Activated CD4-positive, alpha-beta T cell treated with anti-CD3 and anti-CD28 coated beads for 1 hour (primary cell): ENCODE data around the gene MFAP4.

Experiments
- DNase-seq: peaks from one replicate; pipeline ENCODE4 v3.0.0-alpha.2; 2020

MFAP4 gene

DNA sequence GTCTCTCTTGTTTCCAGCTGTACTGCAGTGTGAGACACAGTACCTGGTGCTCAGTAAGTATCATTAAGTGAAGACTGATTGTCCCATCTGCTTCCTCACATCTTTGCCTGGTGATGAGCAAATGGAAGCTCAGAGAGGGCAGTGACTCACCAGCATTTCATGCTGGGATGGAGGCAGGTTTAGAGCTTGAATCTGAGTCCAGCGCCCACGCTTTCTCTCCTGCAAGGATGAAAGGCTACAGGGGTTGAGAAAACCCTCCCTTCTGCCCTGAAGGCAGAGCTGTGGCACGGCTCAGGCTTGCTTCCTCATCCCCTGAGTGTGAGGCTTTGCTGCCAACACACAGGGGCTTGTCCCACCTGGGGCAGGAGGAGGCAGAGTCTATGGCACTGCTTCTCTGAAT, 22.5 kb upstream of the MFAP4 start:
- DNase-seq = no peak

DNA sequence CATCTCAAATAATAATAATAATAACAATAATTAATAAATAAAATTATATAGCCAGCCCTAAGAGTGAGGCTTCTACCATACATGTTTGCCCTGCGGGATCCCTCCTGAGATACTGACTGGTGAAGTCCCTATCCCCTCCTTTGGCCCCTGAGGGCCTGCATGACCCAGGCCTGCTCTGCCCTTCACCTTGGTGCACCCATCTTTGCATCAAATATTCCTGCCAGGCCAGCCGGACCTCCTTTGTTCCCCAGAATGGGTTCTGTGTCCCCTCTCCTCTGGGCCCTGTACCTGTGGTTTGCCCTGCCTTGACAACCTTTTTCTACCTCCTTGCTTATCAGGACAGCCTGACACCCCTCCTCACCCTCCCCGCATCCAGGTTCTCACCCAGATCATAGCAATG, 22.1 kb upstream of the MFAP4 start:
- no peak for DNase-seq

DNA sequence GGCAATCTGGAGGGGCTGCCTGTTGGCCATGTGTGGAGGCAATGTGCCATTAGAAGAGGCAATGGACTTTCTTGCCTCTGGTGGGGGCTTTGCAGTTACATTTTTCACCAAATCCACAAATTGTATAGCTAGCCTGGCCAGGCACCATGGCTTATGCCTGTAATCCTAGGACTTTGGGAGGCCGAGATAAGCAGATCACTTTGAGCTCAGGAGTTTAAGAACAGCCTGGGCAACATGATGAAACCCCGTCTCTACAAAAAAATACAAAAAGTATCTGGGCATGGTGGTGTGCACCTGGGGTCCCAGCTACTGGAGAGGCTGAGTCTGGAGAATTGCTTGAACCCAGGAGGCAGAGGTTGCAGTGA, 21.3 kb upstream of the MFAP4 start:
- no peak for DNase-seq

DNA sequence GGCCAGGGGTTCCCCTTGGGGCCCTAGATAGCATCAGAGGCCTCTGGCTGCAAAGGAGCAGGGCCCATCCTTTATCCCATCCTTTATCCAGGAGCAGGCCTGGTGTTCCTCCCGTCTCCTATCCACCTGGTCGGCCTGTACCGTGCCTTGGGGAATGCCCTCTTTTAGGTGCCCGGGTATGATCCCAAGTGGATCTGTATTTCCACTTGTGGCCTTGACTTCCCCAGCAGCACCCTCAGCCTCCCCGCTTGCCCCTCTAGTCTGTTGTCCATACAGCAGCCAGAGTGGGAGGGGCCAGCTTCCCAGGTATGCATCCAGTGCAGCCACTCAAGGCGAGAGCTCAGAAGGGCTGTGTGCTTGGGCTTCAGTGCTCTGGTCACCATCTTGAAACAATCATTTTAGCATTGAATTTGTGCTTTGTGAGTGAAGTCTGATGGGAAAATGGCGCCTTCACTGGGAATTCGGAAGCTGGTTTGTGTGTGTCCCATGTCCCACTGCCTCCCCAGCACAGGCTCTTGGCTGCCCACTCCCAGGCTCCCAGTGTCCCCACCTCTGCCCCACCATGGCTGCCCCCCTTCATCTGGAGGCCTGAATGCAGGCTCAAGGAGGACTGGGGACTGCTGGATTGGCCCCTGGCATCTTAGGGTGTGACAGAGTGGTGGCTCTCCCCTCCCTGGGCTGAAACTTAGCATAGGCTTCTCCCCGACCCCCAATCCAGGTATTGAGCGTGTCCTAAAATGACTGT, 20.8 kb upstream of the MFAP4 start:
- DNase-seq = no peak

DNA sequence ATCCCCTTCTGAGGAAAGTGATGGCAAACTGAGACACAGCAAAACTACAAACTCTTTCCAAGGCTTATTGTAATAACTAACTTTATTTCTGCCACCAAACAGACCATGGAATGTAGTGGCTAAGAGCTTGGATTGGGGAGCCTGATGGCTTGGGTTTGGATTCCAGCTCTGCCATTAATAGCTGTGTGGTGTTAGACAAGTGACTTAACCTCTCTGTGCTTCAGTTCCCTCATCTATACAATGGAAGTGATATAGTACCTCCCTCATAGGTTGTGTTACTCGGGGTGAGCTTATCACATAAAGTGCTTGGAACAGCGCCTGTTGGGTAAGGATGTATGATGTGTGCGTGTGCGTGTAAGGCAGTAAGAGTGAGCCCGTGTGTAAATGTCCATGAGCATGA, 18.1 kb upstream of the MFAP4 start:
- DNase-seq = no peak

DNA sequence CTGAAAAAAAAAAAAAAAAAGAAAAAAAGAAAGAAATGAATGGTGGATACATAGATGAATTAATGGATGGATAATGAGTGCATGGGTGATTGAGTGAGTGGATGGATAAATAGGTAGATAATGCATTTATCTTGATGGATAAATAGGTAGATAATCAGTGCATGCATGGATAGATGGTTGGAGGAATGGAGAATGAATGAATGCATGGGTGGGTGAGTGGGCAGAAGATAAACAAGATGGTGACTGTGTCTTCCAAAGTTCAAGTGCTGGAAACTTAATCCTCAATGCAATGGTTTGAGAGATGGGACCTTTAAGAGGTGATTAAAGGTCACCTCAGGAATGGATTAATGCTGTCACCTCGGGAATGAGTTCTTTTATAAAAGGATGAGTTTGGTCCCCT, 17.3 kb upstream of the MFAP4 start:
- no peak for DNase-seq

DNA sequence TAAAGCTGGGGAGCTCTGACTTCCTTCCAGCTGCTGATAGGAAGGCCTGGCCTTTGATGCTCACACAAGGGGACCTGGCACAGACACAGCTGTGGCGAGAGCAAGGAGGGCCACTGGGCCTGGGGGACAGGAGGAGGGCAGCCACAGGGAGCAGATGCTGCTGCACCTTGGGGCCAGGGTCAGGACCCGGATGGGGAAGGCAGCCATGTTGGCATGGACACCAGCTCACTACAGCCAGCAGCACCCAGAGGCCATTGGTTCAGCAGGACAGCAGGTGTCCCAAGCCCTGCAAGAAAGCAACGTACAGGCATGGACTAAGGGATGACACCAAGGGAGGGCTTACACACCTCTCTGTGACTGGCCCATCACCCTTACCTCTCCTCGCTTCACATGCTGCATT, 16.0 kb upstream of the MFAP4 start:
- DNase-seq = no peak

DNA sequence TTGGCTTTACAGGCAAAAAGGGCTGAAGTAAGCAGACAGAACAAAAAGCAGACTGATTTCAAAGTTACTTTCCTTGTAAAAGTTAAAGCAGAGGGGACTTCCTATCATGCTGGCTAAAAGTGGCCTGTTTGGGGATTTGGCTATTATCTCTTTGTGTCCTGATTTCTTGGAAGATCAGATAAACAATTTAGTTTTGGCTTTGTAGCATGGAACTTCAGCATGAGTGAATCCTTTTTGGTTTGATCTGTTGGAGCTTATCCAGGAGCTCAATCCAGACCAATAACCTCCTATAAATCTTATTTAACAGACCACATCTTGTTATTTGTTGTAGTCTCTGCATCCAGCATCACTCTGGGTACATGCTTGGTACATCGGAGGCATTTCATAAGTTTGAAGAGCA, 15.2 kb upstream of the MFAP4 start:
- DNase-seq = no peak

DNA sequence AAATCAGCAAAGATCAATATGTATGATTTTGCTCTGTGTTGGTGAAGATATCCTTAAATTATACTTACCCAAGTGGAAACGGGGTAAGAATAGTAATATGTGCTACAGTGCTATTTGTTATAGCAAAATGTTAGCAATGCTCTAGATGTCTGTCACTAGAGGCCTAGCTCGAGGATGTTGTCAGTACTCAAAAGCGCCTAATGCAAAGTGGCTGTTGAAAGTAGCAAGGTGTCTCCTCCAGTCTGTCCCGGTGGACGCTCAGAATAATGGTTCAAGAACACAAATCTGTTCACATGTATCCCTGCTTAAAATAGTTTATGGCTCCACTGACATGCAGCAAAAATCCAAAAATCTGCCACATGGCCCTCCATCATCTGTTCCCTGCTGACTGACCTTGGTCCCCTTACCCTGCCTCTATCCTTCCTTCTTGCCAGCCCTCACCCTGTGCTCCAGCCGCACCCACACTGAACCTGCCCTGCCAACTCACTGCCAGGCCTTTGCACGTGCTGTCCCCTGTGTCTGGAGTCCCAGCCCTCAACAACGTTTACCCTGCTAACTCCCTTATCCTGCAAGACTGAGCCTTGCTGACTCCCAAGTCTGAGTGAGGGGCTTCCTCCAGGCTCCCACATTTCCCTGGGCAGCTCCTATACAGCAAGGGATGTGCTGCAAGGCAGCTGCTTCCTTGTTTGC, 14.5 kb upstream of the MFAP4 start:
- no peak for DNase-seq

DNA sequence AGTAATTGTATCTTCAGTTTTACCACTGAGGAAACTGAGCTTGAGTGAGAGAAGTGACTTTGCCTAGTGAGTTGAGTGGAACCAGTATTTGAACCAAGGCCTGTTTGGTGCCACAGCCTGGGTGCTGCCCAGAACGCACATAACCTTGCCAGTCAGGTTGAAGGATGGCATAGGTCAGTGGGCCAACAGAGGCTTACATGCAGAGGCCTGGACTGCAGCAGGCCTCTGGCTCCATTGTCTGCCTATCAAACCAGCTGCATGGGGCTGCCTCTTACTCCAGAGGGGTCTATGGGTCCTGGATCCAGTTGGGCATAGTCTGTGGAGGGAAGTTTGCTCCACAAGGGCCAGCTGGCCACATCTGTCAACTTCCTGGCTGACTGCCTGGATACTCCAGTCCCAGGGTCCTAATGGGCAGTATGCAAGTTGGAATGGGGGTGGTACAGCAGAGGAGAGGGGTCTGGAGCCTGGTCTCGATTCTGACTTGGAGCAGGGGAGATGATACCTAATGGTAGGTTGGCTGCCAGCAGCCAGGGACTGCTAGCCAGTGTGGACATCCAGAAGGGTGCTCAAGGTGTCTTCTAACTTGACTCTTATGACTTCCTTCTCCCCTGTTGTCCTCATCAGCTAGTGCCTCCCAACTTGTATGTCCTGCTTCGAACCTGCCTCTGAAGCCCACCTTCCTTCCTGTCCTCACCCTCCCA, 12.9 kb upstream of the MFAP4 start:
- DNase-seq = no peak

DNA sequence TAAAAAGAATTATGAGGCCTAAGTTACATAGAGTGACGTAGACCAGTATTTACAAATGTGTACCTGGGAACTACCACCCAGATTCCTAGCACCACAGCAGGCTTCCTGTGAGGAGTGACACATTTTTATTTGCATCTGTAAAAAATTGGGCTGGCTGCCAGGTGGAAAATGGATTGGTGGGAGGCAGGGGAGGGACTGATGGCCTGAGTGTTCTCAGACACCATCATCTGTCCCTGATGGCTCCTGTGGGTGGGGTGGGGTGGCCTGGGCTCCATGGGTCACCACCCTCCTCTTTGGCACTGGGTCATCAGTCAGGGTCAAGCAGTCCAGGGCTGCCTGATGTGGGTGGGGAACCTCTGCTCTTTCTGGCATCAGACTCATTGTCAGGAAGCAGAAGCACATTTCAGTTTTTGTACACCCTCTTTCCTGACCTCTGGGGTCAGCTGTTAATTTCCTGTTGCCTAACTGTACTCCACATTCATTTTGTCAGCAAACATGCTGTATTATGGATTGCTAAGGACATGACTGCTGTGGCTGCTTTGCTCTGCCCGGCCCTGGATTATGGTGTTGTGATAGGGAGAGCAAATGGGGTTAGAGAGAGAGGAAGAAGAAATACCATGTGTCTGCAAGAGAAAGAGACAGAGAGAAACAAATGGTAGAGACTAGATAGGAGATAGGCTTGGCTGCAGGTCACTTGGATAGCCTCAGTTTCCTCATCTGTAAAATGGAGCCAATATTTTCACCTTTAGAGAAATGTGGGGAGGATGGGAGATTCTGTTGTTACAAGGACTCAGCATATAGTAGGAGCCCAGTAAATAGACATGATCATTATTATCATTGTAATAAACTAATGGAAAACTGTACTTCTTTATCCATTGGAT, 11.6 kb upstream of the MFAP4 start:
- DNase-seq = no peak

DNA sequence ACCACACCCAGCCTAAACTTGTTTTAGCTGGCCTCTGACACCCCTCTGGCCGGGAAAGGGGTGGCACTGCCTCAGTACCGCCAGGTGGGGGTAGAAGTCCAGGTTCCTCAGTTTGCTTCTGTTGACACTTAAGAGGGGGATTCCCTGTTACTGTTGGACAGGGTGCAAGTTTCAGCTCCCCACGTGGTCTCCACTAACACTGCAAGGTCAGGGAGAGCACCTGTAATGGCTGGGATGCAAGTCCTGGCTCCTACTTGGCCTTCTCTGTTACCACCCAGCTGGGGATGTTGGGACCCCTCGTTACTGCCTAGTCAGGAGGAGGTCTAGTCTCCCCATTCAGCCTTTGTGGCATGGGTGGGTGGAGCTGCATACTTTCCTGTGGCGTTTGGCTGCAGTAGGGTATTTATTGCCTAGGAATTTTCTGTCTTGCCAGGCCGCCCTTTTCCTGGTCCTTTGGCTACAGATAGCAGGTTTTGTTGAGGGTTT, 10.6 kb upstream of the MFAP4 start:
- no peak for DNase-seq

DNA sequence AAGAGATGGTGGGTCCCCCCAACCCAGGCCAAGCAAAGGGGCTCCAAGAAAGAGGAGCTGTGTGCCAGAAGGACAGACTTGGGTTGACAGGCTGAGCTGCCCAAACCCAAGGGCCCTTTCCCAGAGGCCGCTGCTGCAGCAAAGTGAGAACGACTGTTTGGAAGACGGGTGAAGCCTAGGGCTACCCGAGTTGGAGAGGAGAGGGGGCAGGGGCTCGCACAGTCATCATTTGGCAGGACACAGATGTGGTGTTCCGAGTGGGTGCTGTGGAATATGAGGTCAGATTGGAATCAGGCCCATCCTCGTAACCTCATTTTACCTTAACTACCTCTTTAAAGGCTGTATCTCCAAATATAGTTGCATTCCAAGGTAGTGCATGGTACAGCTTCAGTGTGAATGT, 5.3 kb upstream of the MFAP4 start:
- DNase-seq = no peak

DNA sequence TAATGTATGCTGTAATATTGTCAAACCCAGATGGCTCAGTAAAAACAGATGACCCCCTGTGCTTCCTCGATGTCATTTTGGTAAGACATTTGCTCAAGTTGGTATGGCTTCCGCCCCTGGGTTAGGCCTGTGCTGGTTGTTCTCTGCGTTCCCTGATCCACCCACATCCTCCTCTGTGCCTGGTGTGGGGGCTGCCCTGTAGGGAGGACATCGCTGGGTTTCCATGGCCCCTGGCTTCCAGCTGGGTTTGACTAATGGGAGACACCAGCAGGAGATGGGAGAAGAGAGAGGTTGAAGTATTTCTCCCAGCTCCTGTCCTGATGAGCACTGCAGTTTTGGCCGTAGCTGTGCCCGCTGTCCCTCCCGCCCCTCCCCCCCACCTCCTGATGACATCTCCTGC, 4.4 kb upstream of the MFAP4 start:
- no peak for DNase-seq

DNA sequence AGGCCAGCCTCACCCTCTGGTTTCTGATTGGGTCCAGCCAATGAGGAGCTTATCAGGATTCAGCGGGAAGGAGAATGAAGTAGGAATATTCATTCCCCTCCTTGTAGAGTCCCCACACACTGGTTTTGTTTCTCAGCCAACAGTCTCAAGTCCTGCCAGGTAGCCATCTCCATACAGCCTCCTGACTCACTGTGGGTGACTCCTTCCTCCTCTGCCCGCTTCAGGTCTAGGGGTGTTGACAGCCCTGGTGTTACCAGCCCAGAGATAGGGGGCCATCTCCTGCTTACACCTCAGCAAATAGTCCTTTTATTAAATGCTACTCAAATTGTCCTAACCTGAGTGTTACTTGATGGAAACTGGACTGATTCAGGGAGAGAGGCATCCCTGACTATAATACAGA, 4.0 kb upstream of the MFAP4 start:
- DNase-seq = no peak

DNA sequence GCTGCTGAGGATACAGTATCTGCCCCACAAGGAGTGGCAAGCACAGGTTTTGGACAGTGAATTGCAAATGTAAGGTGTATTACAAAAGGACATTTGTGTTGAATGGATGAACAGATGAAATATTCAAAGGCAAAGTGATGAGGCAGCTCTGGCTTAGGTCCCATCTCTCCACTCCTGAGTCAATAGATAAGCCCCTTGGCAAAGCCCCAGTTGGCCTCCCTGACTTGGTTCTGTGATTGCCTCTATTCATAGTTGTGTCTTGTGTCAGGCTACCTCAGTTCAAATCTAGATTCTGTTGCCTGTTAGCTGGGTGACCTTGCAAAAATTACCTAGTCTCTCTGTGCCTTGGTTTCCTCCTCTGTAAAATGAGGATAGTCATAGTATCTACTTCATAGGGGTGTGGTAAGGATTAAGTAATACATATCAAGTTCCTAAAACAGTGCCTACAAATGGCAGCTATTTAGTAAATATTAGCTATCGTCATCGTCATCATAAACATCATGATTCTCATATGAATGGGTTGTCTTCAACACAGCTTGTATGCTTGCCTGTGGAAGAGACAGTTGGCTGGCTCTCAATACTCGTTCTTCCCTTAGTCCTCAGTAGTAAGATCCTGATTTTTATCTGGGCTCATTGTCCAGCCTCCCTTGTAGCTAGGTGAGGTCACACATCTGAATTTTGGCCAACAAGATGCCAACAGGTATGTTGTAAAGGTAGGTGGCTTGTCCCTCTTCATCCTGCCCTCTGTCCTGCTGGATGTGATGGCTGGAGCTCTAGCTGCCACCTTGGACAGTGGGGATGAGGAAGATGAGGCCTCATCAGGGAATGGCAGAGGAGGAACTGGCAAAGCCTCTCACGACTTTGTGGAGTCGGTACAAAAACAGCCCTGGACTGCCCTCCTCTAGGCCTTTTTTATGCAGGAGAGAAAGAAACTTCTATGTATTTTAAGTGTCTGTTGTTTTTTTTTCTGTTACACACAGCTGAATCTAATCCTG, 2.1 kb upstream of the MFAP4 start:
- DNase-seq = no peak

DNA sequence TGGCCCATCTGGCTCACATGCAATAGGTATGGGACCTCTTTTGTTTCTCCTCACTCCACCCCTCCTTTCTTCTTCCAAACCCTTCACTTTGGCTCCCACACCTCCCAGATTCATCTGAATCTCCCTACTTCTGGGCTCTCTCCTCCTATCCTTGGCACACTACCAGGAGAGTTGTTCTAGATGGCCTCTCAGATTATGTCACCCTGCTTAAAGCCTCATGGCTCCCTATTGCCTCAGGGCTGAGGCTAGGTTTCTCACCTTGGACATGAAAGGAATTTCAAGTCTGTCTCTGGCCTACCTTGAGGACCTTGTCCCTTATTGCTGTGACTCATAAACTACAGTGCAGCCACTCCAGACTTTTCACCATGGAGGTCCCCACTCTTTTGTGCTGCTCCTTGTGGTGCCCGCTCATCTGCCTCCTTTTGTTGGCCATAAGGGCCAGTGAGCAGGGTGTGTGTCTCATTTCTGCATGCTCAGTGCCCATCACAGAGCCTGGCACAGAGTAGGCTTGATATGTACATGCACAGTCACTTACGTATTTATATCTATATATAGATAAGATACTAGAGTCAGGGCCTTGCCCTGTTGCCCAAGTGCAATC, 1.0 kb upstream of the MFAP4 start:
- DNase-seq = no peak

DNA sequence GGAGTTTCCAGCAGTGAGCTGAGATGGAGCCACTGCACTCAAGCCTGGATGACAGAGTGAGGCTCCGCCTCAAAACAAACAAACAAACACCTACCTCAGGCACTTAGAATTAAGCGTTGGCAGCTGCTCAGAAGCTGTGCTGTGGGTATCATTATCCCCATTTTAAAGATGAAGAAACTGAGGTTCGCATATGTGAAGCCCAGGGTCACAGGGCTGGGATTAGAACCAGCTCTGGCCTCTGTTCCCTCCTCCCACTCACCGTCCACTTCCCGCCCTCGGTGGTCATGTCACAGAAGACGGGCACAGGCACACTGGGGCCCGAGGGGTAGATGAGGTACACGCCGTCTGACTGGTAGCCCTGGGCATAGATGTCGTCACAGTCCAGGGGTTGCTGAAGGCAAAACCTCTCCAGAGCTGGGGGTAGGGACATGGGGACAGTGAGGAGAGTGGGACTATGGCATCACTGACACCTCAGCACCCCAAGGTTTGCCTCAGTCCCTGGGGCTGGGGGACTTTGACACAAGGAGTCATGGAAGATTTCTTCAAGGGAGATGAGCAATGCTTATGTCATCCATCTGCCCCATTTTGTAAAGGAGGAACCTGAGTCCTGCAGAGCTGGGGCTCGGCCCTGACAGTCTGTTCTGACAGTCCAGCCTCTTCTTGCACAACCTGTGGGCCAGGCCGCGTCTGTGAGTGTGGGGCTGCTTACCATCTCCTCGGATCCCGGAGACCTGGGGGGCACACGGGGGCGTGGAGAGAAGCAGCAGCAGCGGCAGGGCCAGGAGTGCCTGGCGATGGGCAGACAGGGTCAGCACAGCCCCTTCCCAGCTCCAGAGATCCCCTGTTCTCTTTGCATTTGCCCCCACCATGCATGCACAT, 700 bp downstream of the MFAP4 start:
- no peak for DNase-seq

DNA sequence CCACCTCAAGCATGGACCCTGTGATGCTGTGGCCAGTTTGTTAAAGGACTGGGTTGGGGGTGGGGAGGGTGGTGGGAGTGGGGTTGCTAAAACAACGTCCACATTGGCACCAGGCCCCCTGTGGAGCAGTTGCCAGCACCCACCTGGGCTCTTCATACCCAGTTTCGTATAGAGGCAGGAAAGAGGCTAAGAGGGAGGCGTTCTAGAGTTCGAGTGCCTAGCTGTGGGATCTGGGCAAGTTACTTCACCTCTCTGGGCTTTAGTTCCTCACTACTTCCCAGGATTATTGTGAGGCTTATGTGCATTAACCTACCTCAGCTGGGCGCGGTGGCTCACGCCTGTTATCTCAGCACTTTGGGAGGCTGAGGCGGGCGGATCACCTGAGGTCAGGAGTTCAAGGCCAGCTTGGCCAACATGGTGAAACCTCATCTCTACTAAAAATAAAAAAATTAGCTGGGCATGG, 1.4 kb downstream of the MFAP4 start:
- no peak for DNase-seq

DNA sequence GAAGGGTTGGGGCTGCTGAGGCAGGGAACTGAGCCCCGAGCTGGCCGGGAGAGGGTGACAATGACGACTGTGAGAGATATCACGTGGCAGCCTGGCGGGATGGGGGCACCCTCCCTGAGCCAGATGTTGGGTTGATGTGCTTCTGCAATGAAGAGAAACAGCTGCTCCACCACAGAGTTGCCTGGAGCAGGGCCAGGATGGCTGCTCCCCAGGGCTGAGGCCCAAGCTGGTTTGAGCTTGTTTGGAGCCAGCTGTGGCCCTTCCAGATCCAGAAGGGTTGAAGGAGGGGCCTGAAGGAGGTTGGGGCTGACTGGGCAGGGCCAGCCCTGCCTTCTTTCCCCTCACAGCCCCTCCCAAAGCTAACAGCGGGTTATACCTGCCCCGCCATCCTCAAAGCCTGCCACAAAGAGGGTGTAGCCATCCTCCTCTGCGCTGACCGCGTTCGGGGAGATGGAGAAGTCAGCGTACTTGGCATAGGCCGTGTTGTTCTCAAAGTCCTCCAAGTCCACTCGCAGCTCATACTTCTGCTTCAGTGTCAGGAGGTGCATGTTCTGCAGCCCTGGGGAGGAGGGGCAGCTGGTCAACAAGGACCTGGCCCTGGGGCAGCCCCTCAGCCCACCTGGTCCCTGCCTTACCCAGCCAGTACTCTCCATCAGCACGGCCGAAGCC, 2.1 kb downstream of the MFAP4 start:
- no peak for DNase-seq
